Endothelial cell of umbilical vein (primary cell): ENCODE results near the gene POLE. TPM values are rescaled to one million over a fixed set of nuclear protein-coding genes. Genes with fewer than 3 reads are reported as not detected.

ENCODE experiments used
- BruUV-seq: library from RNA; stranded (reverse); fragments of 400-500 nt; replicated peaks from 2 replicates; lab custom pipeline; 2021; lab: Mats Ljungman, UMichigan
- CTCF ChIA-PET: fragments of 300-600, 350-600 bp; sonication (Branson Sonifier 250); formaldehyde crosslinking; loops from one replicate; lab custom pipeline; 2021; ENCODE audit warnings: antibody characterized with exemption, inconsistent platforms; lab: Charles Lee
- POLR2A ChIA-PET: fragments of 300-600, 350-600 bp; sonication (Branson Sonifier 250); formaldehyde crosslinking; loops from one replicate; lab custom pipeline; 2021; ENCODE audit warnings: antibody characterized with exemption, inconsistent platforms; lab: Charles Lee
- DNase-seq: peaks from one replicate; pipeline ENCODE4 v3.0.0-alpha.2; 2011; ENCODE audit warnings: low read depth, low spot score
- FAIRE-seq: peaks from 2 replicates; lab custom pipeline; 2011; peaks lifted over from hg19 to GRCh38; lab: Jason Lieb, UNC
- H2AFZ ChIP-seq: 2 replicates; pipeline ENCODE4 v1.6.0; 2012; ENCODE audit warnings: low read depth, low read length, control low read depth, inconsistent platforms
- H3K27ac ChIP-seq: 2 replicates; pipeline ENCODE4 v1.5.1; 2011; ENCODE audit warnings: low read depth, mild to moderate bottlenecking, control low read depth, low read length, moderate library complexity; ENCODE audit not compliant: insufficient read depth
- H3K27me3 ChIP-seq, 2 experiments: 2 replicates each; pipeline versions ENCODE4 v1.6.0 to v1.6.1; 2011; ENCODE audit warnings: low read length in 2 of 2, mixed read lengths in 1 of 2; ENCODE audit not compliant: control insufficient read depth in 2 of 2, insufficient read depth in 2 of 2
- H3K36me3 ChIP-seq, 2 experiments: 2 replicates in 1 of 2; 3 replicates in 1 of 2; pipeline ENCODE4 v1.5.1; 2011; ENCODE audit warnings: low read length in 2 of 2, mild to moderate bottlenecking in 1 of 2, moderate library complexity in 1 of 2; ENCODE audit not compliant: control insufficient read depth in 2 of 2, insufficient read depth in 2 of 2; ENCODE audit errors: extremely low read depth in 1 of 2
- H3K4me1 ChIP-seq: 3 replicates; pipeline ENCODE4 v1.5.1; 2011; ENCODE audit warnings: mild to moderate bottlenecking, low read length; ENCODE audit not compliant: control insufficient read depth, insufficient read depth; ENCODE audit errors: extremely low read depth
- H3K4me2 ChIP-seq: 2 replicates; pipeline ENCODE4 v1.6.1; 2011; ENCODE audit warnings: low read length, control low read depth, mixed read lengths; ENCODE audit not compliant: insufficient read depth
- H3K4me3 ChIP-seq, 3 experiments: fragments of 200-600 bp in 1 of 3; sonication (generic), shearing (Covaris generic) in 1 of 3; replicated peaks in 1 of 3; 2 replicates each; pipeline ENCODE4 v1.5.1; 2011 to 2016; ENCODE audit warnings: control low read depth in 3 of 3, low read length in 3 of 3, mild to moderate bottlenecking in 2 of 3, inconsistent platforms in 1 of 3, low read depth in 1 of 3, moderate library complexity in 1 of 3; ENCODE audit not compliant: insufficient read depth in 1 of 3
- H3K79me2 ChIP-seq: 2 replicates; pipeline ENCODE4 v1.6.0; 2012; ENCODE audit warnings: low read length, inconsistent platforms; ENCODE audit not compliant: control insufficient read depth, insufficient read depth
- H3K9ac ChIP-seq: replicated peaks from 2 replicates; pipeline ENCODE3; 2011; ENCODE audit warnings: low read length, control low read depth; ENCODE audit not compliant: insufficient read depth; ENCODE audit errors: extremely low read depth
- H3K9me1 ChIP-seq: replicated peaks from 3 replicates; pipeline ENCODE4 v1.6.0; 2011; ENCODE audit warnings: mild to moderate bottlenecking, low read length; ENCODE audit not compliant: control insufficient read depth, insufficient read depth; ENCODE audit errors: extremely low read depth
- H3K9me3 ChIP-seq: replicated peaks from 2 replicates; pipeline ENCODE4 v1.5.1; 2012; ENCODE audit warnings: low read length, inconsistent platforms; ENCODE audit not compliant: control insufficient read depth, insufficient read depth
- H4K20me1 ChIP-seq: replicated peaks from 2 replicates; pipeline ENCODE3; 2011; ENCODE audit warnings: mild to moderate bottlenecking, low read length; ENCODE audit not compliant: control insufficient read depth, insufficient read depth; ENCODE audit errors: extremely low read depth
- CTCF ChIP-seq, 2 donors: IDR thresholded peaks; 1 replicate in 1 of 2; 2 replicates in 1 of 2; pipeline ENCODE4 v1.5.1; 2011; ENCODE audit warnings: low read length in 2 of 2, mild to moderate bottlenecking in 2 of 2, moderate library complexity in 2 of 2, control low read depth in 1 of 2, inconsistent platforms in 1 of 2, low read depth in 1 of 2; ENCODE audit not compliant: insufficient read depth in 1 of 2; ENCODE audit errors: extremely low read depth in 1 of 2
- EZH2 ChIP-seq: IDR thresholded peaks from 2 replicates; pipeline ENCODE4 v1.6.1; 2012; ENCODE audit warnings: borderline replicate concordance, low read depth, mild to moderate bottlenecking, moderate library complexity, low read length, inconsistent platforms; ENCODE audit not compliant: severe bottlenecking
- JUN ChIP-seq: IDR thresholded peaks from 2 replicates; pipeline ENCODE4 v1.6.1; 2011; ENCODE audit warnings: borderline replicate concordance, low read depth; ENCODE audit not compliant: insufficient read length, insufficient read depth
- MAX ChIP-seq: IDR thresholded peaks from 2 replicates; pipeline ENCODE4 v1.6.1; 2011; ENCODE audit not compliant: insufficient read depth, insufficient read length
- POLR2A ChIP-seq: IDR thresholded peaks from 2 replicates; pipeline ENCODE4 v1.6.1; 2012; ENCODE audit warnings: low read depth, mild to moderate bottlenecking, control low read depth, low read length
- dilution Hi-C: fragments of 300-500 bp; cut with MboI; formaldehyde crosslinking; loops from one replicate; pipeline ENCODE4 v1.15.0; 2019; ENCODE audit warnings: low sequenced_read_pairs; ENCODE audit not compliant: extremely low pct_ligation_motif_present
- intact Hi-C: fragments of 100-400 bp; cut with micrococcal nuclease; formaldehyde crosslinking; loops from one replicate; pipeline ENCODE4 v1.10.0; 2022
- polyA plus RNA-seq, 4 experiments: library from polyadenylated mRNA; depleted of rRNA in 3 of 4; stranded (reverse) in 3 of 4; unstranded in 1 of 4; fragments of >200 nt; gene quantifications; 2 replicates each; pipeline versions ENCODE4 v1.2.1 to v1.2.3, GENCODE V29; 2011 to 2012; ENCODE audit warnings: missing spikeins in 1 of 4
- total RNA-seq: library from RNA; stranded (reverse); gene quantifications from 2 replicates; pipeline ENCODE4 v1.2.3, GENCODE V29; 2021

Gene POLE
- total and polyA plus RNA-seq, 2 donors (not counting 3 experiments of a cell fraction or from before 2014, with no cell fraction given): 22.9 to 82.7 TPM

- H3K9me3 ChIP-seq: no peaks in the 10 kb centered on the region
- no peaks in the 10 kb centered on the region for H3K4me1 ChIP-seq
- H3K9ac ChIP-seq: no peak overlapping the region
- dilution Hi-C loops (no loop called here), intact Hi-C loops (no loop called here)
- FAIRE-seq (no peak), DNase-seq (no peak)
- no peaks in the 10 kb centered on the region for H3K79me2 ChIP-seq
- peaks cover 0 to 8% of the 10 kb centered on the region in 2 experiments for H3K36me3 ChIP-seq
- CTCF ChIA-PET: interaction anchor here (1.9 kb wide), 1 partner anchor 9 kb away, joined by 7 read pairs; no protein-coding TSS in a partner anchor
- H3K9me1 ChIP-seq: no peaks in the 10 kb centered on the region
- H3K27me3 ChIP-seq: peaks cover 0 to 8% of the 10 kb centered on the region in 2 experiments
- TF ChIP-seq CTCF (IDR thresholded peaks at IDR 0.05; ENCODE audit: extremely low read depth in 1 of 2, insufficient read depth in 1 of 2, low read depth in 1 of 2, low read length in 2 of 2): no peak
- no peak for TF ChIP-seq JUN
- no peak for TF ChIP-seq EZH2
- TF ChIP-seq MAX: no peak
- TF ChIP-seq POLR2A: no peak
- no peaks in the 10 kb centered on the region for H4K20me1 ChIP-seq
- POLR2A ChIA-PET: no interaction called here
- no peak overlapping the region for H3K4me3 ChIP-seq
- no peak overlapping the region for H3K4me2 ChIP-seq
- H2AFZ ChIP-seq: no peak overlapping the region
- H3K27ac ChIP-seq: no peak overlapping the region
- BruUV-seq: TSS peak; percentile 51
Observed at GRCh38 chr12:132624186-132624855, 62.8 kb downstream of the POLE start.
